GM23248 (cell line): ENCODE measurements around the gene COL21A1.

Source experiments
- EZH2 ChIP-seq: fragments of 200-600 bp; sonication (generic); IDR thresholded peaks from 2 replicates; pipeline ENCODE4 v1.6.1; 2018; ENCODE audit warnings: antibody characterized with exemption, mild to moderate bottlenecking; ENCODE audit not compliant: insufficient read depth, poor library complexity, severe bottlenecking
- EZH2phosphoT487 ChIP-seq: fragments of 200-600 bp; sonication (generic); IDR thresholded peaks from 2 replicates; pipeline ENCODE4 v1.6.1; 2018; ENCODE audit warnings: antibody characterized with exemption, moderate library complexity, mild to moderate bottlenecking, low read depth; ENCODE audit not compliant: insufficient read depth

- TF ChIP-seq EZH2phosphoT487, result no peak
- TF ChIP-seq EZH2, result no peak
Measured at GRCh38 chr6:56156643-56157042, 90.7 kb downstream of the COL21A1 start.
